ENCODE results near the gene LASP1NB.
"Not testable (repeated sequence)": the region's sequence is repeated elsewhere in the genome, so short reads cannot be mapped to it uniquely, and the experiment has no call there.

LASP1NB gene

GRCh38 chr17:38896346-38896954 is 29.0 kb upstream of the LASP1NB start:
- no peak for DNase-seq (ENCODE audit: low read depth, low spot score)

GRCh38 chr17:38897176-38897575 is 28.2 kb upstream of the LASP1NB start:
- DNase-seq (ENCODE audit: low read depth, low spot score), result no peak

GRCh38 chr17:38897671-38898290 is 27.6 kb upstream of the LASP1NB start:
- no peak for DNase-seq (ENCODE audit: low read depth, low spot score)

GRCh38 chr17:38898291-38898679 is 27.1 kb upstream of the LASP1NB start:
- DNase-seq (ENCODE audit: low read depth, low spot score), result no peak

GRCh38 chr17:38898812-38899348 is 26.5 kb upstream of the LASP1NB start:
- no peak for DNase-seq (ENCODE audit: low read depth, low spot score)

- no peak for DNase-seq (ENCODE audit: low read depth, low spot score)
These were observed 26.0 kb upstream of the LASP1NB start for GRCh38 chr17:38899421-38899820.

GRCh38 chr17:38900978-38901656 is 24.3 kb upstream of the LASP1NB start:
- DNase-seq (ENCODE audit: low read depth, low spot score), result peak; percentile 93

- DNase-seq (ENCODE audit: low read depth, low spot score), result no peak
These were observed 22.0 kb upstream of the LASP1NB start for GRCh38 chr17:38903404-38903803.

GRCh38 chr17:38904892-38905291 is 20.5 kb upstream of the LASP1NB start:
- no peak for DNase-seq (ENCODE audit: low read depth, low spot score)

- DNase-seq (ENCODE audit: low read depth, low spot score), result no peak
These were observed 20.0 kb upstream of the LASP1NB start for GRCh38 chr17:38905375-38905774.

GRCh38 chr17:38906460-38907228 is 18.8 kb upstream of the LASP1NB start:
- no peak for DNase-seq (ENCODE audit: low read depth, low spot score)

- DNase-seq (ENCODE audit: low read depth, low spot score), result no peak
These were observed 17.3 kb upstream of the LASP1NB start for GRCh38 chr17:38907930-38908675.

- no peak for DNase-seq (ENCODE audit: low read depth, low spot score)
These were observed 16.7 kb upstream of the LASP1NB start for GRCh38 chr17:38908676-38909181.

- DNase-seq (ENCODE audit: low read depth, low spot score), result peak; percentile 17
These were observed 15.1 kb upstream of the LASP1NB start for GRCh38 chr17:38910325-38910724.

- DNase-seq (ENCODE audit: low read depth, low spot score), result no peak
These were observed 14.2 kb upstream of the LASP1NB start for GRCh38 chr17:38911081-38911730.

- DNase-seq (ENCODE audit: low read depth, low spot score), result not testable (repeated sequence)
These were observed 13.7 kb upstream of the LASP1NB start for GRCh38 chr17:38911731-38912081.

GRCh38 chr17:38912221-38912813 is 13.1 kb upstream of the LASP1NB start:
- DNase-seq (ENCODE audit: low read depth, low spot score), result no peak

- no peak for DNase-seq (ENCODE audit: low read depth, low spot score)
These were observed 10.4 kb upstream of the LASP1NB start for GRCh38 chr17:38914741-38915638.

GRCh38 chr17:38915639-38915995 is 9.8 kb upstream of the LASP1NB start:
- no peak for DNase-seq (ENCODE audit: low read depth, low spot score)

All from astrocyte of the hippocampus (primary cell).